SH-SY5Y (cell line): ENCODE data around the gene ZMYND12.

Source experiments
- GATA2 ChIP-seq: IDR thresholded peaks from 2 replicates; pipeline ENCODE4 v1.6.1; 2011; ENCODE audit warnings: mild to moderate bottlenecking, low read depth, low read length
- GATA3 ChIP-seq: IDR thresholded peaks from 2 replicates; pipeline ENCODE4 v1.6.1; 2011; ENCODE audit warnings: low read depth, mild to moderate bottlenecking, low read length, moderate library complexity

GRCh38 chr1:42477775-42478174 lies 22.0 kb upstream of the ZMYND12 start:
- no peak for TF ChIP-seq GATA2
- TF ChIP-seq GATA3, result no peak
